Spleen (tissue), 7 donors: ENCODE measurements around the gene SFTPA2.
"Not testable (repeated sequence)": the region's sequence is repeated elsewhere in the genome, so short reads cannot be mapped to it uniquely, and the experiment has no call there.

Source experiments
- POLR2A ChIP-seq, 3 donors: fragments of 450-650 bp; IDR thresholded peaks; one replicate each; pipeline ENCODE4 v1.5.1; 2017; ENCODE audit warnings: antibody characterized with exemption in 3 of 3, mild to moderate bottlenecking in 1 of 3
- TF ChIP-seq, protein P1 (sequence below), 11 experiments: fragments of 200-600 bp in 7 of 11; fragments of 450-650 bp in 4 of 11; sonication (generic) in 4 of 11; IDR thresholded peaks in 8 of 11; conservative IDR thresholded peaks in 3 of 11; 1 replicate in 7 of 11; 2 replicates in 4 of 11; pipeline versions ENCODE4 v1.4.0 to v1.8.0; 2016 to 2021; ENCODE audit warnings: antibody characterized with exemption in 11 of 11, inconsistent platforms in 4 of 11, mild to moderate bottlenecking in 1 of 11
- donor health status: DM: no; HTN: no; CAD: no; lungs with moderate emphysema.
- donor health status: DM: no; HTN: no; CAD: no.
- donor health status: DM: no; HTN: no; CAD: no.

DNA sequence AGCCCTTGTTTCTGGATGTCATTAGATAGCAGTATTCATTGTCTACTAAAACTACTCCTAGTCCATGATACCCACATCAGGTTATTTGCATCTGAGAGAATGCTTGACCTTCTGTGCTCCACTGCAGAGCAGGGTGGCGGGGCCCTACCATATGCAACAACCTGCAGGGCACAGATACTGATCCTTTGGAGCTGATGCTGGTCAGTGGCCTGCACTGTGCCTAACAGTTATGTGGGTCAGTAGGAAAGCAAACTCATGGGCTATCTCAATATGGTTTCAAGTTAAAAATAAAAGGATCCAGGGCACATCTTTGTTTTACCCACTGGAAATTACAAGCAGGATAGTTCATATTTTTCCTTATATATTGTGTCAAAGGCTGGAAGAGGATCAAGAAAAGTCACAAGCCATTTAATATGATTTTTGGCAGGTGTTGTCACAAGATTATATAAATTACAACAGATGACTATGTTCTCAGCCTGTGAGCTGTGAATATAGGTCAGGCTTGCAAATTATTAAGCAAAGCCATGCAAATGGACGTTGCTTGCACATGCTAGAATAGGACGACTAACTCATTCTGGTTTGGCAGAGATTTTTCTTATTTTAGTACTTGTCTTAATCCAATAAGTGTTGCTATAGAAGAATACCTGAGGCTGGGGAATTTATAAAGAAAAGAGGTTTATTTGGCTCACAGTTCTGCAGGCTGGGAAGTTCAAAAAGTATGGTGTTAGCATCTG is 15.1 kb downstream of the SFTPA2 start:
- not testable (repeated sequence) for TF ChIP-seq POLR2A (IDR thresholded peaks at IDR 0.05)
- TF ChIP-seq, protein P1, sequence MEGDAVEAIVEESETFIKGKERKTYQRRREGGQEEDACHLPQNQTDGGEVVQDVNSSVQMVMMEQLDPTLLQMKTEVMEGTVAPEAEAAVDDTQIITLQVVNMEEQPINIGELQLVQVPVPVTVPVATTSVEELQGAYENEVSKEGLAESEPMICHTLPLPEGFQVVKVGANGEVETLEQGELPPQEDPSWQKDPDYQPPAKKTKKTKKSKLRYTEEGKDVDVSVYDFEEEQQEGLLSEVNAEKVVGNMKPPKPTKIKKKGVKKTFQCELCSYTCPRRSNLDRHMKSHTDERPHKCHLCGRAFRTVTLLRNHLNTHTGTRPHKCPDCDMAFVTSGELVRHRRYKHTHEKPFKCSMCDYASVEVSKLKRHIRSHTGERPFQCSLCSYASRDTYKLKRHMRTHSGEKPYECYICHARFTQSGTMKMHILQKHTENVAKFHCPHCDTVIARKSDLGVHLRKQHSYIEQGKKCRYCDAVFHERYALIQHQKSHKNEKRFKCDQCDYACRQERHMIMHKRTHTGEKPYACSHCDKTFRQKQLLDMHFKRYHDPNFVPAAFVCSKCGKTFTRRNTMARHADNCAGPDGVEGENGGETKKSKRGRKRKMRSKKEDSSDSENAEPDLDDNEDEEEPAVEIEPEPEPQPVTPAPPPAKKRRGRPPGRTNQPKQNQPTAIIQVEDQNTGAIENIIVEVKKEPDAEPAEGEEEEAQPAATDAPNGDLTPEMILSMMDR (IDR thresholded peaks at IDR 0.05 in 8 of 11, conservative IDR thresholded peaks at IDR 0.05 in 3 of 11): not testable (repeated sequence)
